GM12891 (cell line): ENCODE data around the gene MRFAP1.
"Not testable (repeated sequence)": the region's sequence is repeated elsewhere in the genome, so short reads cannot be mapped to it uniquely, and the experiment has no call there.

Experiments
- DNase-seq: peaks from one replicate; pipeline ENCODE4 v3.0.0; 2011; ENCODE audit warnings: low spot score; ENCODE audit not compliant: insufficient read length
- FAIRE-seq: peaks from 2 replicates; lab custom pipeline; 2011; peaks lifted over from hg19 to GRCh38; lab: Jason Lieb, UNC
- PAX5 ChIP-seq: IDR thresholded peaks from 2 replicates; pipeline ENCODE4 v1.6.1; 2011; ENCODE audit warnings: low read length, moderate library complexity, mild to moderate bottlenecking; ENCODE audit not compliant: insufficient read depth, severe bottlenecking
- POLR2A ChIP-seq: IDR thresholded peaks from 2 replicates; pipeline ENCODE4 v1.6.1; 2011; ENCODE audit warnings: low read depth, low read length, control low read depth
- POLR2AphosphoS5 ChIP-seq: IDR thresholded peaks from 2 replicates; pipeline ENCODE4 v1.6.1; 2011; ENCODE audit warnings: low read depth, low read length, control low read depth
- POU2F2 ChIP-seq: IDR thresholded peaks from 2 replicates; pipeline ENCODE4 v1.6.1; 2011; ENCODE audit warnings: low read depth, mild to moderate bottlenecking, control low read depth, low read length, moderate library complexity
- SPI1 ChIP-seq: IDR thresholded peaks from 2 replicates; pipeline ENCODE4 v1.6.1; 2011; ENCODE audit warnings: low read depth, low read length, control low read depth
- TAF1 ChIP-seq: IDR thresholded peaks from 2 replicates; pipeline ENCODE4 v1.6.1; 2011; ENCODE audit warnings: low read depth, low read length, control low read depth

MRFAP1 gene

GRCh38 chr4:6619116-6619465 lies 21.4 kb upstream of the MRFAP1 start:
- no peak for TF ChIP-seq POU2F2
- TF ChIP-seq SPI1, result no peak
- no peak for TF ChIP-seq POLR2AphosphoS5
- no peak for TF ChIP-seq POLR2A
- no peak for TF ChIP-seq PAX5
- TF ChIP-seq TAF1, result no peak
- FAIRE-seq (no peak), DNase-seq (no peak)

GRCh38 chr4:6619466-6620255 lies 20.8 kb upstream of the MRFAP1 start:
- DNase-seq, result no peak
- no peak for FAIRE-seq
- TF ChIP-seq PAX5, result no peak
- TF ChIP-seq TAF1, result no peak
- no peak for TF ChIP-seq POU2F2
- TF ChIP-seq POLR2AphosphoS5, result no peak

GRCh38 chr4:6620296-6620695 lies 20.2 kb upstream of the MRFAP1 start:
- DNase-seq (no peak), FAIRE-seq (no peak)
- TF ChIP-seq POLR2A (no peak), POLR2AphosphoS5 (no peak), TAF1 (no peak)

- no peak for FAIRE-seq
- no peak for DNase-seq
- TF ChIP-seq SPI1 (no peak), PAX5 (no peak), POU2F2 (no peak), POLR2A (no peak), POLR2AphosphoS5 (no peak), TAF1 (no peak)
Measured at GRCh38 chr4:6620891-6621555, 19.5 kb upstream of the MRFAP1 start.

GRCh38 chr4:6621556-6621927 lies 18.9 kb upstream of the MRFAP1 start:
- FAIRE-seq (no peak), DNase-seq (no peak)
- TF ChIP-seq POLR2A (no peak), POU2F2 (no peak), TAF1 (no peak), PAX5 (no peak), SPI1 (no peak), POLR2AphosphoS5 (no peak)

GRCh38 chr4:6622744-6623143 lies 17.7 kb upstream of the MRFAP1 start:
- TF ChIP-seq SPI1 (no peak), POLR2AphosphoS5 (no peak), POU2F2 (no peak), TAF1 (no peak), POLR2A (no peak), PAX5 (no peak)
- DNase-seq (no peak), FAIRE-seq (no peak)

- no peak for TF ChIP-seq PAX5
- no peak for TF ChIP-seq SPI1
- no peak for TF ChIP-seq POLR2AphosphoS5
- TF ChIP-seq POLR2A, result no peak
- TF ChIP-seq POU2F2, result no peak
- no peak for TF ChIP-seq TAF1
- no peak for DNase-seq
- FAIRE-seq, result no peak
Measured at GRCh38 chr4:6625256-6625655, 15.2 kb upstream of the MRFAP1 start.

GRCh38 chr4:6626066-6626465 lies 14.4 kb upstream of the MRFAP1 start:
- no peak for DNase-seq
- TF ChIP-seq SPI1 (no peak), POU2F2 (no peak), POLR2A (no peak), POLR2AphosphoS5 (no peak), PAX5 (no peak), TAF1 (no peak)
- FAIRE-seq, result no peak

- no peak for TF ChIP-seq POLR2AphosphoS5
- TF ChIP-seq POU2F2, result no peak
- no peak for TF ChIP-seq PAX5
- TF ChIP-seq POLR2A, result no peak
- TF ChIP-seq SPI1, result no peak
- no peak for TF ChIP-seq TAF1
- no peak for DNase-seq
- no peak for FAIRE-seq
Measured at GRCh38 chr4:6627832-6628231, 12.7 kb upstream of the MRFAP1 start.

GRCh38 chr4:6628484-6628883 lies 12.0 kb upstream of the MRFAP1 start:
- DNase-seq, FAIRE-seq: not testable (repeated sequence)
